Middle frontal gyrus (tissue), 1 donor: ENCODE measurements around the gene RLN1.
"Not testable (repeated sequence)": the region's sequence is repeated elsewhere in the genome, so short reads cannot be mapped to it uniquely, and the experiment has no call there.

ENCODE experiments used
- DNase-seq: peaks from one replicate; pipeline ENCODE4 v3.0.0-alpha.2; 2015; ENCODE audit warnings: low spot score; ENCODE audit errors: extremely low spot score

RLN1 gene

GRCh38 chr9:5338992-5339981 lies at the start of gene RLN1:
RLN1 (minus strand) TSS chr9:5339876; CDS start chr9:5339746, 130 bp downstream.
- not testable (repeated sequence) for DNase-seq

- DNase-seq, result no peak
Measured at GRCh38 chr9:5389109-5389732, 49.5 kb upstream of the RLN1 start.

DNA sequence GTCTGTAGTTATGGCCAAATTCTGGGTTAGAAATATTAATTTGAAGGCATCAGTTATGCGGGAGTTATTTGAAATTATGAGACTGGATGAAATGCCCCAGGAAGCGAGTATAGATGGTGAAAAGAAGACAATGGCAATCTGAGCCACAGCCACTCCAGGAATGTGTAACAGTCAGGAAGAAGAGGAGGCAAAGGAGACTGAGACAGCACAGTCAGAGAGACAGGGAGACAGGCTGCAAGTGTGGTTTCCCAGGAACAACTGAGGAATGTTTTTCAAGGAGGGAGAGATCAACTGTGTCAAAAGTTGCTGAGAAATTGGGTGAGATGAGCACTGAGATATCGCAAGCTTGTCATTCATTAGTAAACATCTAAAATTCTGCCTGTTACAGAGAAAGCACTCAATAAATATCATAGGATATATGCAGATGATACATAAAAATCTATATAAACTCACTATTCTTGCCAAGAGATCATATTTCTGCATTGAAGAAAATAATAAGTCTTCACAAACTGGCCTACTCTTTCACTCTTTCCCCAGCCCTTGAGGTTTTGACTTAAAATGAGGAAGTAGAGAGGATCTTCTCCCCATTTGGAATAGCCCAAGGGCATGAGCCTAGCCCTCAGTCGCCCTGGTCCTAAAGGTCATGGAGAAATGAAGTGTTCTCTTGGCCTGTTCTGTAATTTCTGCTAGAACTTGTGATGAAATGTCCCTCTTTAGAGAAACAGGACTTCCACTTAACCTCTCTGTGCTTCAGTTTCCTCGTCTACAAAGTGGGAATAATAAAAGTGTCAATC lies 48.5 kb upstream of the RLN1 start:
- DNase-seq, result no peak

GRCh38 chr9:5384436-5384835 lies 44.8 kb upstream of the RLN1 start:
- no peak for DNase-seq

DNA sequence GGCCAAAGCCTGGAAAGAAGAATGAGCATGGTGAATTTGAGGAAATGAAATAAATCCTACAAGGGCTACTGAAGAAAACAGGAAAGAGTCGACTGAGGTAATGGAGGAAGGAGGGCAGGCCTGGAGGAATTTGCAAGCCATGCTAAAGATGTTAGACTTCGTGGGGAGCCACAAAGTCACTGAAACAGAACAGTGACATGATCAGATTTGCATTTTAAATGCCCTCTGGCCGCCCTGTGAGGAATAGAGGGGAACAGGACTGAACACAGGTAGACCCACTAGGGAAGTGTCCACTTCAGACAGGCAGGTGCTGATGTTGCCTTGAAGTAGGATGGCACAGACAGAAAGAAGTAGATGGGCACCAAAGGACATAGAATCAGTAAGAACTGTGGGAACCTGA lies 42.8 kb upstream of the RLN1 start:
- DNase-seq, result no peak

DNA sequence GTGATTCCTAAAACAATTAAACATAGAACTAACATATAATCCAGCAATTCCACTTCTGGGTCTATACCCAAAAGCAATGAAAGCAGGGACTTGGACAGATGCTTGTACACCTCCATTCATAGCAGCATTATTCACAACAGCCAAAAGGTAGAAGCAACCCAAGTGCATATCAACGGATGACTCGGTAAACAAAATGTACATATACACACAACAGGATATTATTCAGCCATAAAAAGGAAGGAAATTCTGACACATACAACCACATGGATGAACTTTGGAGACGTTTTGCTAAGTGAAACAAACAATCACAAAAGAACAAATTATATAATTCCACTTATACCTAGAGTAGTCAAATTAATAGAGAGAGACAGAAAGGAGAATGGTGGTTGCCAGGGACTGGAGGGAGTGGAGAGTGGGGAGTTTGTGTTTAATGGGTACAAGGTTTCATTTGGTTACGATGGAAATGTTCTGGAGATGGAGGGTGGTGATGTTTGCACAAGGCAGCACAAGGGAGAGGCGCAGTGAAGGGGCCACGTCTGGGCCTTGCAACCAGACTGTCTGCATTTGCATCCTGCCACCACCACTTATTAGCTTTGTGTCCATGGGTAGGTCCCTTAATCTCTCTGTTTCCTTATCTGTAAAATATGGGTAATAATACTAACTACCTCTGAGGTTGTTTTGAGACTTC lies 36.3 kb upstream of the RLN1 start:
- no peak for DNase-seq

- no peak for DNase-seq
Measured at GRCh38 chr9:5375091-5375490, 35.4 kb upstream of the RLN1 start.

GRCh38 chr9:5364294-5365024 lies 24.8 kb upstream of the RLN1 start:
- DNase-seq, result no peak

DNA sequence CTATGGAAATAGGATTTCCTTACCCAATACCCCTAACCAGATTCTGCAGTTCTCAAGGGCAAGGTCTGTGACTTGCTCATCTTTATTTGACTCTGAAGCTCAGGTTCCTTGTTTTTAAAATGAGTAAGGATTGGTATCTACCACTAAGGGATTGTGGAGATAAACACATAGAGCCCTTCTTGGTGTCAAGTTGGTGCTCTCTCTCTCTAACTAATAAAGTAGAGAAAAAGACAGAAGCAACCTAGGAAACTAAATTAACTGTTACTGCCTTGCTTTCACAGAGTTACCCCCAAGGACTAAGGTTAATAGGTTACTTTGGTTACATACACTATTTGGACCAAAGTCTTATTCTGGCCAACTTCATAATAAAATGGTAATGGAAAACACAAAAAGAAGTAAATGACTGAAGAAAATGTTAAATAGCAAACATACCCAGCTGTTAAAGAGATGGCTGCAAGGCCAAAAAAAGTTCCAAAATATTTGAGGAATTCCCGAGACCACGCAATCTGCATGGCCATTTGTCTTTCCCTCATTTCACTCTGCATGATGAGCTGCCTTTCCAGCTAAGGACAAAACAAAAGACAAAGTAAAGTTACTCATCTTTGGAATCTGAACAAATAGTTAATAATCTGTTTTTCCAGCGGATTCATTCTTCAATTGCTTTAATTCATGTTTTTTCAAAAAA lies 21.8 kb upstream of the RLN1 start:
- DNase-seq, result no peak

GRCh38 chr9:5360341-5360740 lies 20.7 kb upstream of the RLN1 start:
- DNase-seq, result no peak

GRCh38 chr9:5357431-5358105 lies 17.9 kb upstream of the RLN1 start:
- DNase-seq, result no peak

DNA sequence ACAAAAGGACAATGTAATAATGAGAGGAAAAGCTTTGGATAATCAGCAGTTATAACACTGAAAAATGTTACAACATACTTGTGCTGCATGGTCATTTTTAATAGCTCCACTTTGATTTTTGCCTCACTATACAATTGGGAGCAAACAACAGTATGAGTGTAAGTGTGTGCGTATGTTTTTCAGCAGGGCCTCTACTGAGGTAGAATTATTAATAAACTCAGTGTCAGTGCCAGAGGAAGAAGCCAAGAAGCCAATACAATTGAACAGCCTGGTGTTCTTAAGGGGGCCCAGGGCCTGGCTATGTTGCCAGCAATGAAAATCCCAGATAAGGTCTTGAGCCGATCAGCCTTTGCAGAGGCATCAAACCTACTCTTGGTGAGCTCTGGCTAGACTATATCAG lies 16.1 kb upstream of the RLN1 start:
- DNase-seq, result no peak

- DNase-seq, result no peak
Measured at GRCh38 chr9:5355226-5355625, 15.6 kb upstream of the RLN1 start.

DNA sequence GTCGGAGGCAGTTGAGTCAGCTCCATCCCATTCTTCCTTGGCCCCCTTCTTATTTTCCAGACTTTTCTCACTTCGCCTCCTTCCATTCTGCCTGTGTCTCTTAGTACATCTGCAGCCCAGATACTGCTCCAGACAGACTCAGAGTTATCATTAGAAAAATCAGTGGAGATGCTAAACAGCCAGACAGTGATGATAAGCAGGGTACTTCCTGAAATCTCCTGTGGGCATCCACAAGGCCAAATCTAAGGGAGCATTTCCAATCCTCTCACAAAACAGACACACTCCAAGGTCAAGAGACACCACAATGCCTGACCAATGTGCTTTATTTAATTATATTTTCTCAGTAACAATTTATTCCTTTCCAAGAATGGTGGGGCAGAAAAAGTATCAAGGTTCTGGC lies 14.5 kb upstream of the RLN1 start:
- DNase-seq, result no peak

- no peak for DNase-seq
Measured at GRCh38 chr9:5352637-5353248, 13.1 kb upstream of the RLN1 start.

- DNase-seq, result no peak
Measured at GRCh38 chr9:5336688-5337087, 3.0 kb downstream of the RLN1 start.

DNA sequence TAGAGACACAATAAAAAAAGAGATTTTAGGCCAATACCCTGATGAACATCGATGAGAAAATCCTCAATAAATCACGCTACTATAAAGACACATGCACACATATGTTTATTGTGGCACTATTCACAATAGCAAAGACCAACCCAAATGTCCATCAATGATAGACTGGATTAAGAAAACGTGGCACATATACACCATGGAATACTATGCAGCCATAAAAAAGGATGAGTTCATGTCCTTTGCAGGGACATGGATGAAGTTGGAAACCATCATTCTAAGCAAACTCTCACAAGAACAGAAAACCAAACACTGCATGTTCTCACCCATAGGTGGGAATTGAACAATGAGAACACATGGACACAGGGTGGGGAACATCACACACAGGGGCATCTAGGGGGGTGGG lies 8.4 kb downstream of the RLN1 start:
- DNase-seq, result not testable (repeated sequence)

DNA sequence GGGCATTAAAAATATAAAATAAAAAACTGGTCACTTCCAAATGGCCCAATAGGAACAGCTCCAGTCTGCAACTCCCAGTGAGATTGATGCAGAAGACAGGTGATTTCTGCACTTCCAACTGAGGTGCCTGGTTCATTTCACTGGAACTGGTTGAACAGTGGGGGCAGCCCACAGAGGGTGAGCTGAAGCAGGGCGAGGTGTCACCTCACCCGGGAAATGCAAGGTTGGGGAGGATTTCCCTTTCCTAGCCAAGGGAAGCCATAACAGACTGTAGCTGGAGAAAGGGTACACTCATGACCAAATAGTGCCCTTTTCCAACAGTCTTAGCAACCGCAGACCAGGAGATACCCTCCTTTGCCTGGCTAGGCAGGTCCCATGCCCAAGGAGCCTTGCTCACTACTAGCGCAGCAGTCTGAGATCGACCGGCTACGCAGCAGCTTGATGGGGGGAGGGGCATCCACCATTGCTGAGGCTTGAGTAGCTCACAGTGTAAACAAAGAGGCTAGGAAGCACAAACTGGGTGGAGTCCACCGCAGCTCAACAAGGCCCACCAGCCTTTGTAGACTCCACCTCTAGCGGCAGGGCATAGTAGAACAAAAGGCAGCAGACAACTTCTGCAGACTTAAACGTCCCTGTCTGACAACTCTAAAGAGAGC lies 12.7 kb downstream of the RLN1 start:
- DNase-seq, result no peak
